ENCODE data around the gene LAMP2.

Gene LAMP2

GRCh38 chrX:120457766-120458180 is 11.3 kb downstream of the LAMP2 start:
- DNase-seq (ENCODE audit: low read depth, low spot score), result no peak

DNA sequence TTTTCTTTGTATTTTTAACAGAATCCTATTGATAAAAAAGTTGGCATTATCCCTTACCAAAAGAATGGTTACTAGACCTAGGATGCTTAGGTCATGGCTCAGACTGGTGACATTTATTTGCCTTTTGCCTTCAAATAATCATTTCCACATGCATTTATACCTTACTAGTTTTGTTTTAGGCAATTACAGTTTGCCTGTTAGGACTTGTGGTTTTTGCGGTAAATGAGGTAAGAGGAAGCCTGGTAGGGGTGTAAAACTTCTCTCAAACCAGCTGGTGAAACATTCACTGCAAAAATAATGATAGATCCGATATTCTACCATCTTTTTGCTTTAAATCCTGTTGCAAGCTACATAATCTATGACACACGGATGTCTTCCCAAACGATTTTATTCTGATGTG is 12.1 kb downstream of the LAMP2 start:
- DNase-seq (ENCODE audit: low read depth, low spot score), result no peak

DNA sequence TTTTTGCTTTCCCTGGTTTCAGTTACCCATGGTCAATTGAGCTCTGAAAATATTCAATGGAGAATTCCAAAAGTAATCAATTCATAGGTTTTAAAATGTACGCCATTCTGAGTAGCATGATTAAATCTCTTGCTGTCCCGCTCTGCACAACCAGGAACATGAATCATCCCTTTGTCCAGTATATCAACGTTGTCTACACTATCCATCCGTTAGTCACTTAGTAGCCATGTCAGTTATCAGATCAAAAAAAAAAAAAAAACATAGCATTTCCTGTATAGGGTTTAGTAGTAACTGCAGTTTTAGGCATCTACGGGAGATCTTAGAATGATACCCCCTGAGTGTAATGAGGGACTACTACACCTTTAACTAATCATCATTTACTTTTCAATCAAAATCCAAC is 15.1 kb downstream of the LAMP2 start:
- DNase-seq (ENCODE audit: low read depth, low spot score), result no peak

DNA sequence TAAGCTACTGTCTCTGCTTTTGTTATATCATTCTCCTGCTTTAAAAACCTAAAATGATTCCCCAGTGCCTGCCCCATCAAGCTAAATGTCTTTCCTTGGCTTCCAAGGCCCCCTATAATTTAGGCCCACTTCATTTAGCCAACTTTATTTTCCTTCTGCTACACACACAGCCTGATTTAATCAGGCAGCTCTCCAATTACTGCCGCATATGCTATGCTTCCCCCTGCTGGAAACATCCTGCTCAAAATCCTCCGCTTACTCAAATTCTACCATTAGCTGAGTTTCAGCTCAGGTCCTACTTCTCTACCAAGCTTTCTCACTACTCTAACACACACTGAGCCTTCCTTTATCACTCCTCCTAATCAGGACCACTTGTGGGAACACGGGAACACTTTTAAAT is 17.0 kb downstream of the LAMP2 start:
- no peak for DNase-seq (ENCODE audit: low read depth, low spot score)

DNA sequence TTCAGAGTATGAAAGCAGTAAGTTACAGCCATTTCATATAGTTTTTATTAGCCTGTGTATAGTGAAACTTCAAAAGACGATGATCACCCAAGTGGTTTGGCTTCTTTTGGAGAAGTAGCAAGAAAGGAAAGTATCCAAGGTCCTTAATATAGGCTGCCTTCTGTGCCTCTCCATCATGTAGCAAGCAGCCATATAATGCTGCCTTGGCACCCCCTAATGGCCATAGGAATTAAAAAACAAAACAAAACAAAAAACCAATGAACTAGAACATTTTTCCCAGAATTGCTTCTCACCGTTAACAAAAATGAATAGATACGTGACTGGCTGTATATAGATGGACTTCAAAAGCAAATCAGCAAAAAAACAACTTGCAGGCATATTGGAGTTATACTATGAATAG is 18.9 kb downstream of the LAMP2 start:
- DNase-seq (ENCODE audit: low read depth, low spot score), result no peak

GRCh38 chrX:120446498-120446897 is 22.6 kb downstream of the LAMP2 start:
- no peak for DNase-seq (ENCODE audit: low read depth, low spot score)

DNA sequence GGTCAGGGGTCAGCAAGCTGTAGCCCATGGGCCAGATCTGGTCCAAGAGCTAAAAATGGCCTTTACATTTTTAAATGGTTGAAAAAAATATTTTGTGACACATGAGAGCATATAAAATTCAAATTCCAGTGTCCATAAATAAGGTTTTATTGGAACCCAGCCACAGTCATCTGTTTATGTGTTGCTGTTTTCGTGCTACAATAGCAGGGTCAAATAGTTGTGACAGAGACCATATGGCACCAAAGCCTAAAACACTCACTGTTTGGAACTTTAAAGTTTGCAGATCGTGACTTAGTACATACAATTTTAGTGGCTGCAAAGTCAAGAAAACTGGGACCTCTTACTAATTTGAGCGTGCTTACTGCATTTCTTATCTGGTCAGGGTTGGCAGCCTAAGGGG is 29.2 kb downstream of the LAMP2 start:
- DNase-seq (ENCODE audit: low read depth, low spot score), result no peak

DNA sequence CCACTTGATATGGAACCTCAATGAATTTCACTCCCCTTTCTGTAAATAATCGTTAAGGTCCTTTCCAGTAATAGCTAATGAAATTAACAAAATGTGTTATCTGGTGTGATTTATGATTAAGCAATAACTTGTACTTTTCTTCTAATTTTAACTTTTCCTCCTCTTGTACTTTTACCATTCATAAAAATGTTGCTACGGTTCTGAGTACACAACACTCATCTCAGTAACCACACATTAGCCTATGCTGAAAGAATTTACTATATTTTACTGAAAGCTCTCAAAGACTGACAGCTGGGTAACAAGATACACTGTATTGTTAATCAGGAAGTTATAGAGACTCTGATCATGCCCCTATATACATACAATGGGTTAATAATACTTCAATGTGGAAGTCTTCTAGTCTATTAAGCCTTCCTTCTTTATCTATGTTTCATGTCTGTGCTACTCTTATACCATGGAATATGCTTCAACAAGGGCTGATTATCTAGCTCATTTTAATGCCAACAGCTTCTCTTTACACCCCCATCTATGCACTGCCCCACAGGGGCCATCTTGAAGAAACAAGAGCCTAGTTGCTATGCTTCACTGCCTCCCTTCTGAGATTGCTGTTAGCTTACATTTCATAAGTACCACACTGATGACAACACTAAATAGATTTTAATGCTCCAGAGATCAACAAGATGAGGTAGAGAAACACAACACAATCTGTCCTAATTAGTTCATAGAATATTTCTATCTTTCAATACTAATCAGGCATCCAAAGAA is 39.1 kb downstream of the LAMP2 start:
- DNase-seq (ENCODE audit: low read depth, low spot score), result no peak

- DNase-seq (ENCODE audit: low read depth, low spot score), result no peak
These were observed 40.8 kb downstream of the LAMP2 start for GRCh38 chrX:120428309-120428708.

- DNase-seq (ENCODE audit: low read depth, low spot score), result no peak
These were observed 42.5 kb downstream of the LAMP2 start for GRCh38 chrX:120426599-120426998.

DNA sequence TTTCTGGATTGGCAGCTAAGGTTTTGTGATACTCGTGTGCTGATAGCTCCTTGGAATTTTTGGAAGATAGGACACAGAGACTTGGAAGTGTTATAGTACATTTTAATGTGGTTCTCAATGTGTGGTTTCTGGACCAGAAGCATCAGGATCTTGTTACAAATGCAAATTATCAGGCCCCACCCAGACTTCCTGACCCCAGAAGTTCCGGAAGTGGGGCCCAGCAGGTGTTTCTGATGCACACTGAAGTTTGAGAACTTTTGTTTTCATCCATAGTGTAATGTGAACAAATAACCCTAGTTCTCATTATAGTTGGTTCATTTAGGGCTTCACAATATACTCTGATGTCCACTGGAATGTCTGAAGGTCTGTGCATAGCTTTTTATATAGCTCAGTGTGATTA is 49.6 kb downstream of the LAMP2 start:
- DNase-seq (ENCODE audit: low read depth, low spot score), result no peak

DNA sequence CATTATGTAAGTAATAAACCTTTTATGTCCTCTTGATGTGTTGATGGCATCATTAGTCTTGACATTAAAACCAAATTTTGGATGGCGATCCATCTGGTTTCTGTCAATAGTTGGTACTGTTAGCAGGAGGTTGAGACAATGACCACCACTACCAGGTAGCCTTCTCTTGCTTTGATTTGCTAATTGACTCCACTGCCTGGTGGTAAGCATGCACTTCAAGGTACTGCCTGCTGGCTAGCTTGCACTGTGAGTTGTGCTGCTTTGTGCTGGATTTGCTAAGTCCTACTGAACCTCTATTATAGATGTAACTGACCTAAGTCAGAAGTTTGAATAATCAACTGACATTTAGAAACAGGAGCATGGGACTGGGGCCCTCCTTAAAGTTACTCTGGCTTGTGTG is 60.9 kb downstream of the LAMP2 start:
- no peak for DNase-seq (ENCODE audit: low read depth, low spot score)

GRCh38 chrX:120406638-120407037 is 62.5 kb downstream of the LAMP2 start:
- no peak for DNase-seq (ENCODE audit: low read depth, low spot score)

DNA sequence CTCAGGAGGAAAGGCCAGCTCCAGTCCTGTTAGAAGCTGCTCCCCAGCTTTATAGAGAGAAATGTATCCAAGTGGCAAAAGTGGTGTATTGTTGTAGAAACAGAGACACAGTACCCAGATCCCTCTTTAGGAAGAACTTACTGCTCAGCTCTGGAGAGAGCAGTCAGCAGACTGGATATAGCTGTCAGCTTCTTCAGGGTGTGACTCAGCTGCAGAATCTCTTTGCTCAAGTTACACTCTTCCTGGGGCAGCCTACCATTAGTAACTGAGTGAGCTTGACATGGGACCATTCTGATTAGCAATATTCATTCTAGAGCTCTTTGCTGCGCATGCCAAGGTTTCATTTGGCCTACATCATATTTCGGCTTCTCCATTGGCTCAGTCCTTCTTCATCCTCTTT is 66.7 kb downstream of the LAMP2 start:
- no peak for DNase-seq (ENCODE audit: low read depth, low spot score)

- no peak for DNase-seq (ENCODE audit: low read depth, low spot score)
These were observed 67.8 kb downstream of the LAMP2 start for GRCh38 chrX:120401301-120401700.

DNA sequence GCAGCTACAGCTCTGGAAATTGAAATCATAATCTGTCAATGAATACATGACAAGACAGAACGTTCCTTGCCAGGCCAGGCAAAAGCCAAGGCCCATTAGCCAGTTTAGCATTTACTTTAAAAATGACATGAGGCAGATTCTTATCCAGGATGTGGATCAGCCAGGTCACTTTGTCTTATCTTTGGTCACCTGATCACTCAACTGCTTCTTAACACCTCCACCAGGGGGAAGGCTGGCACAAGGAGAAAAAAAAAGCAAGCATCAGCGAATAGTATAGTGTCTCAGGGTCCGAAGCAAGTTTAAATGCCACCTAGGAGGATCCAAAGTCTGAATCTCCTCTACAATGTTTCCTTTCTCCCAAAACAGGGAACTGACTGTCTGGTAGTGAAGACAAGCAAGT is 88.4 kb downstream of the LAMP2 start:
- no peak for DNase-seq (ENCODE audit: low read depth, low spot score)

GRCh38 chrX:120379937-120380681 is 89.0 kb downstream of the LAMP2 start:
- DNase-seq (ENCODE audit: low read depth, low spot score), result no peak

DNA sequence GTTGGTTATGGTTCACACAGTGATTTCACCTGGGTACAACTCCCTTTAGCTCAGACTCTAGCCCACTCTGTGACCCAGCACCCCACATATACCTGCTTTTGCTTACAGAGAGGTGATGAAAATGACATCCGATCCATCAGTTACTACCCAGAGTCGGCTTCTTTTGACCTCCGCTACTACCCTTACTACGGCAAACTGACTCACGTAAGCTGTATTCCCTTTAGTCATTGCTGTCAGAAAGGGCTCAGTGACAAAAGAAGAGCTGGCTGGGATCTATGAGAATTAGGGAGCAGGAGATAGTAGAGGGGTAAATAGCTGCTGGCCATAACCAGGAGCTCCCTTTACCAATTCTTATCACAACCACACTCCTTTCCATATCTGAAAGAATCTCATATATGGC is 90.5 kb downstream of the LAMP2 start:
- no peak for DNase-seq (ENCODE audit: low read depth, low spot score)

All from activated naive CD8-positive, alpha-beta T cell treated with anti-CD3 and anti-CD28 coated beads, Interleukin-2, amount 50 U/mL, for 16 hours (primary cell).